ENCODE results near the gene IP6K3. TPM values are rescaled to one million over a fixed set of nuclear protein-coding genes. Genes with fewer than 3 reads are reported as not detected.

Gene IP6K3
- polyA plus RNA-seq, 6 donors from 2014 or later, result not detected

GRCh38 chr6:33676416-33677142 lies 70.1 kb downstream of the IP6K3 start:
- no peaks in the 10 kb centered on the region for H3K9me3 Mint-ChIP-seq
- ATAC-seq (ENCODE audit: low read depth in 2 of 2) (no peak), DNase-seq (no peak)
- no peak overlapping the region for H3K4me3 Mint-ChIP-seq
- peaks cover 18 to 19% (median 19%) of the 10 kb centered on the region in 3 donors for H3K4me1 Mint-ChIP-seq
- H3K36me3 Mint-ChIP-seq, result peaks cover 22 to 42% of the 10 kb centered on the region in 2 donors
- H3K27ac Mint-ChIP-seq, result peak overlapping the region in 1 of 6 donors; percentile 34
- no peaks in the 10 kb centered on the region for H3K27me3 Mint-ChIP-seq

GRCh38 chr6:33675968-33676367 lies 70.7 kb downstream of the IP6K3 start:
- no peak for DNase-seq
- no peaks in the 10 kb centered on the region for H3K9me3 Mint-ChIP-seq
- peaks cover 16 to 42% of the 10 kb centered on the region in 2 donors for H3K36me3 Mint-ChIP-seq
- ATAC-seq (ENCODE audit: low read depth in 2 of 2), result no peak
- H3K27me3 Mint-ChIP-seq, result no peaks in the 10 kb centered on the region
- peaks cover 18 to 19% (median 19%) of the 10 kb centered on the region in 3 donors for H3K4me1 Mint-ChIP-seq
- no peak overlapping the region for H3K4me3 Mint-ChIP-seq
- peak overlapping the region in 3 of 6 donors; percentile 22 to 54 (median 34) for H3K27ac Mint-ChIP-seq

GRCh38 chr6:33673851-33674250 lies 72.9 kb downstream of the IP6K3 start:
- Mint-ChIP-seq H3K4me1 (peaks cover 14 to 15% (median 15%) of the 10 kb centered on the region in 3 donors), H3K27ac (peak overlapping the region in 1 of 6 donors; percentile 29), H3K36me3 (peaks cover 13 to 31% of the 10 kb centered on the region in 2 donors), H3K4me3 (no peak overlapping the region), H3K27me3 (no peaks in the 10 kb centered on the region), H3K9me3 (no peaks in the 10 kb centered on the region)
- no peak for DNase-seq
- no peak for ATAC-seq (ENCODE audit: low read depth in 2 of 2)

- Mint-ChIP-seq H3K4me3 (no peak overlapping the region), H3K36me3 (peaks cover 12 to 31% of the 10 kb centered on the region in 2 donors), H3K27me3 (no peaks in the 10 kb centered on the region), H3K9me3 (no peaks in the 10 kb centered on the region), H3K4me1 (peaks cover 4 to 9% (median 6%) of the 10 kb centered on the region in 3 donors), H3K27ac (peak overlapping the region in 1 of 6 donors; percentile 18)
- DNase-seq (no peak), ATAC-seq (ENCODE audit: low read depth in 2 of 2) (no peak)
Measured at GRCh38 chr6:33672808-33673207, 73.9 kb downstream of the IP6K3 start.

- Mint-ChIP-seq H3K36me3 (peaks cover 8 to 27% of the 10 kb centered on the region in 2 donors), H3K9me3 (no peaks in the 10 kb centered on the region), H3K4me3 (no peak overlapping the region), H3K27ac (peak overlapping the region in 2 of 6 donors; percentile 15 to 22), H3K27me3 (no peaks in the 10 kb centered on the region), H3K4me1 (peaks cover 0 to 6% (median 4%) of the 10 kb centered on the region in 3 donors)
- ATAC-seq (ENCODE audit: low read depth in 2 of 2), result no peak
- no peak for DNase-seq
Measured at GRCh38 chr6:33671744-33672072, 75.0 kb downstream of the IP6K3 start.

Other genes starting within 250 kb of the IP6K3 start
- 10 to 100 TPM; 11.7 to 22.6 (median 13.6) TPM for gene BAK1, start 166.6 kb downstream of the IP6K3 start, polyA plus RNA-seq (ENCODE audit: low read depth in 6 of 6)
- gene ITPR3, start 125.6 kb downstream of the IP6K3 start, polyA plus RNA-seq (ENCODE audit: low read depth in 6 of 6), result 1 to 10 TPM in 4 of 6 donors, under 1 TPM in 2; 0.22 to 6.4 (median 1.7) TPM
- 10 to 100 TPM; 29.4 to 53.0 (median 44.4) TPM for gene UQCC2, start 35.2 kb downstream of the IP6K3 start, polyA plus RNA-seq (ENCODE audit: low read depth in 6 of 6)
- gene LEMD2, start 42.2 kb upstream of the IP6K3 start, polyA plus RNA-seq (ENCODE audit: low read depth in 6 of 6), result 10 to 100 TPM; 15.4 to 51.3 (median 27.9) TPM
- gene MLN, start 57.1 kb upstream of the IP6K3 start, polyA plus RNA-seq (ENCODE audit: low read depth in 6 of 6), result not detected

All from naive B cell (primary cell).